GM23338 (cell line): ENCODE measurements around the gene OAS3. TPM values are rescaled to one million over a fixed set of nuclear protein-coding genes. Genes with fewer than 3 reads are reported as not detected.

Experiments used
- ATAC-seq: fragments of 200-7000 bp; cut with Tn5 transposase; 3 replicates; pipeline ENCODE4 v1.9.1; 2020
- DNase-seq: peaks from one replicate; pipeline ENCODE4 v3.0.0-alpha.2; 2015; ENCODE audit warnings: low spot score
- H2AFZ ChIP-seq: fragments of 200-600 bp; sonication (generic); 2 replicates; pipeline ENCODE4 v1.8.0; 2016; ENCODE audit warnings: antibody characterized with exemption, mild to moderate bottlenecking, moderate library complexity
- H3F3A ChIP-seq: fragments of 200-600 bp; sonication (generic); replicated peaks from 2 replicates; pipeline ENCODE4 v1.8.0; 2017; ENCODE audit warnings: antibody characterized with exemption, mixed run types, low read depth
- H3K27ac ChIP-seq: fragments of 200-600 bp; sonication (generic); 2 replicates; pipeline ENCODE4 v1.6.1; 2016; ENCODE audit warnings: low read depth
- H3K27me3 ChIP-seq: fragments of 200-600 bp; sonication (generic); 2 replicates; pipeline ENCODE4 v1.8.0; 2016; ENCODE audit warnings: mild to moderate bottlenecking, mixed run types, moderate library complexity; ENCODE audit not compliant: insufficient read depth
- H3K36me3 ChIP-seq: fragments of 200-600 bp; sonication (generic); 2 replicates; pipeline ENCODE4 v1.8.0; 2016; ENCODE audit warnings: mild to moderate bottlenecking; ENCODE audit not compliant: insufficient read depth
- H3K4me1 ChIP-seq: fragments of 200-600 bp; sonication (generic); 2 replicates; pipeline ENCODE4 v1.8.0; 2016; ENCODE audit warnings: mild to moderate bottlenecking, moderate library complexity; ENCODE audit not compliant: insufficient read depth
- H3K4me2 ChIP-seq: fragments of 200-600 bp; sonication (generic); 2 replicates; pipeline ENCODE4 v1.7.1; 2017; ENCODE audit warnings: mixed run types
- H3K4me3 ChIP-seq: fragments of 200-600 bp; sonication (generic); 2 replicates; pipeline ENCODE4 v1.6.1; 2016; ENCODE audit warnings: mixed run types
- H3K79me2 ChIP-seq: fragments of 200-600 bp; sonication (generic); replicated peaks from 2 replicates; pipeline ENCODE4 v1.8.0; 2017; ENCODE audit warnings: mild to moderate bottlenecking; ENCODE audit not compliant: insufficient read depth
- H3K9me2 ChIP-seq: fragments of 200-600 bp; sonication (generic); 2 replicates; pipeline ENCODE4 v1.8.0; 2017; ENCODE audit not compliant: insufficient read depth
- H4K20me1 ChIP-seq: fragments of 200-600 bp; sonication (generic); replicated peaks from 2 replicates; pipeline ENCODE4 v1.8.0; 2017; ENCODE audit warnings: mild to moderate bottlenecking; ENCODE audit not compliant: insufficient read depth
- H3K27ac Mint-ChIP-seq: 2 replicates; pipeline ENCODE4 v1.8.0; 2020; ENCODE audit warnings: inconsistent platforms, mild to moderate bottlenecking, moderate library complexity, mixed read lengths
- H3K27me3 Mint-ChIP-seq: 3 replicates; pipeline ENCODE4 v1.8.0; 2022; ENCODE audit warnings: low read depth, mild to moderate bottlenecking, moderate library complexity, mixed read lengths, inconsistent platforms; ENCODE audit not compliant: insufficient read depth, poor library complexity
- H3K36me3 Mint-ChIP-seq: 3 replicates; pipeline ENCODE4 v1.8.0; 2021; ENCODE audit warnings: low read depth, mild to moderate bottlenecking, inconsistent platforms, moderate library complexity, mixed read lengths
- H3K4me1 Mint-ChIP-seq: 3 replicates; pipeline ENCODE4 v1.8.0; 2020; ENCODE audit warnings: mild to moderate bottlenecking, inconsistent platforms, mixed read lengths
- H3K4me3 Mint-ChIP-seq: 3 replicates; pipeline ENCODE4 v1.8.0; 2021; ENCODE audit warnings: moderate library complexity, mild to moderate bottlenecking, inconsistent platforms, mixed read lengths
- H3K9me3 Mint-ChIP-seq: 3 replicates; pipeline ENCODE4 v1.8.0; 2020; ENCODE audit warnings: moderate library complexity, mild to moderate bottlenecking, inconsistent platforms, mixed read lengths
- JUNB ChIP-seq: IDR thresholded peaks from one replicate; pipeline ENCODE4 v1.6.1; 2016; ENCODE audit warnings: antibody characterized with exemption; ENCODE audit not compliant: unreplicated experiment
- REST ChIP-seq: IDR thresholded peaks from one replicate; pipeline ENCODE4 v1.6.1; 2018; ENCODE audit warnings: antibody characterized with exemption; ENCODE audit not compliant: unreplicated experiment
- STAT1 ChIP-seq: IDR thresholded peaks from one replicate; pipeline ENCODE4 v1.6.1; 2016; ENCODE audit warnings: antibody characterized with exemption; ENCODE audit not compliant: unreplicated experiment
- ZNF114 ChIP-seq: fragments of 250-450 bp; sonication (Bioruptor Pico); IDR thresholded peaks from 2 replicates; pipeline ENCODE4 v1.5.0; 2020; ENCODE audit warnings: mild to moderate bottlenecking, moderate library complexity
- ZNF462 ChIP-seq: fragments of 250-450 bp; sonication (Bioruptor Pico); IDR thresholded peaks from 2 replicates; pipeline ENCODE4 v1.5.0; 2020; ENCODE audit warnings: mild to moderate bottlenecking, moderate library complexity
- polyA plus RNA-seq: library from polyadenylated mRNA; unstranded; fragments of >200 nt; fragmentation: Nextera tagmentation; extraction: Ambion mirVana; gene quantifications from 2 replicates; pipeline ENCODE4 v1.2.1, GENCODE V29; 2016
- total RNA-seq: library from RNA; depleted of rRNA; stranded (reverse); fragments of >200 nt; shearing (Covaris generic); gene quantifications from 2 replicates; pipeline ENCODE4 v1.2.3, GENCODE V29; 2014

OAS3 gene
- total and polyA plus RNA-seq, 2 experiments from 2014 or later, result 0.27 to 1.4 TPM

GRCh38 chr12:112946236-112947000 lies 8.1 kb downstream of the OAS3 start:
- H3K27ac Mint-ChIP-seq, result no peak overlapping the region
- Histone ChIP-seq H3K27ac (no peak overlapping the region), H3F3A (no peaks in the 10 kb centered on the region), H3K4me1 (no peaks in the 10 kb centered on the region), H3K27me3 (no peaks in the 10 kb centered on the region), H3K4me2 (no peak overlapping the region), H3K79me2 (no peaks in the 10 kb centered on the region), H2AFZ (no peak overlapping the region), H4K20me1 (no peaks in the 10 kb centered on the region), H3K36me3 (no peaks in the 10 kb centered on the region), H3K9me2 (no peaks in the 10 kb centered on the region), H3K4me3 (no peak overlapping the region)
- no peaks in the 10 kb centered on the region for H3K9me3 Mint-ChIP-seq
- no peak overlapping the region for H3K4me3 Mint-ChIP-seq
- ATAC-seq (no peak), DNase-seq (no peak)
- no peaks in the 10 kb centered on the region for H3K36me3 Mint-ChIP-seq
- peaks cover 2% of the 10 kb centered on the region; the same call in 1 of the 3 replicates for H3K4me1 Mint-ChIP-seq
- TF ChIP-seq STAT1, result no peak
- H3K27me3 Mint-ChIP-seq, result peaks cover 2% of the 10 kb centered on the region

GRCh38 chr12:112947314-112947713 lies 9.0 kb downstream of the OAS3 start:
- Mint-ChIP-seq H3K36me3 (no peaks in the 10 kb centered on the region), H3K27me3 (peaks cover 2% of the 10 kb centered on the region), H3K4me1 (peaks cover 2% of the 10 kb centered on the region; the same call in 1 of the 3 replicates), H3K27ac (no peak overlapping the region), H3K4me3 (no peak overlapping the region), H3K9me3 (no peaks in the 10 kb centered on the region)
- Histone ChIP-seq H3K36me3 (no peaks in the 10 kb centered on the region), H3F3A (no peaks in the 10 kb centered on the region), H3K4me3 (no peak overlapping the region), H3K4me2 (no peak overlapping the region), H3K9me2 (no peaks in the 10 kb centered on the region), H3K79me2 (no peaks in the 10 kb centered on the region), H4K20me1 (no peaks in the 10 kb centered on the region), H2AFZ (no peak overlapping the region), H3K27ac (no peak overlapping the region), H3K4me1 (no peaks in the 10 kb centered on the region), H3K27me3 (no peaks in the 10 kb centered on the region)
- no peak for TF ChIP-seq STAT1
- TF ChIP-seq ZNF462 (CRISPR knock-in tag), result no peak
- no peak for TF ChIP-seq JUNB
- TF ChIP-seq ZNF114 (CRISPR knock-in tag), result no peak
- no peak for TF ChIP-seq REST
- no peak for DNase-seq
- ATAC-seq, result no peak
